HG02571 (cell line): ENCODE results near the gene TXNRD2.
"Not testable (repeated sequence)": the region's sequence is repeated elsewhere in the genome, so short reads cannot be mapped to it uniquely, and the experiment has no call there.

ENCODE experiments used
- ATAC-seq: cut with Tn5 transposase; IDR thresholded peaks from one replicate; pipeline ENCODE4 v1.9.1; 2021; ENCODE audit warnings: mild to moderate bottlenecking, moderate library complexity; ENCODE audit not compliant: unreplicated experiment

Gene TXNRD2

DNA sequence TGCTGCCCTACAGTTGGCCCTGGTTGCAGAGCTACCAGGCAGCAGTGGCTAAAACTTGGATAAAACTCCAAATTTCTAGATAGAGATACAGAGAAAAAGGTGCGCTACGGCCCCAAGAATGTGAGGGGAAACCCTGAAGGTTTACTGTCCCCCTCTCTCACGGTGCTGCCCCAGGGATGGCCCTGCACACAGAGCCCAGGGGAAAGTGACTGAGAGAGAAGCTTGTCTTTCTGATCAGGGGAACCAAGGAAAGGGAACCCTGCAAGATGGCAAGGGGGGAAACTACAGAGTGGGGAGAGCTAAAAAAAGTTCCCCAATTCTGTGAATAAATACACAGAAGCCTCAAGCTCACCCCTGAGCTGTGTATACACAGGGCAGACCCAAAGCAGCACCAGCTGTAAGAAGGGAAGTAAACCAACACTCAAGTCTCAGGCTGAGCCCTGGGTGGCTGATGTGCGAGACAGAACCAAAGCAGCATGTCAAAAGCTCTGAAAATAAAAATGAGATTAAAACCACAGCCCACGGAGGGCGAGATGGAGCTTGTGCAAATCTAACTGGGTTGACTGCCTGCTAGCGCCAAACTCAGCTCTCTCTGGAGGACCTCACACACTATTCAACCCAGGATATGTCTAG is 109.0 kb downstream of the TXNRD2 start:
- no peak for ATAC-seq

DNA sequence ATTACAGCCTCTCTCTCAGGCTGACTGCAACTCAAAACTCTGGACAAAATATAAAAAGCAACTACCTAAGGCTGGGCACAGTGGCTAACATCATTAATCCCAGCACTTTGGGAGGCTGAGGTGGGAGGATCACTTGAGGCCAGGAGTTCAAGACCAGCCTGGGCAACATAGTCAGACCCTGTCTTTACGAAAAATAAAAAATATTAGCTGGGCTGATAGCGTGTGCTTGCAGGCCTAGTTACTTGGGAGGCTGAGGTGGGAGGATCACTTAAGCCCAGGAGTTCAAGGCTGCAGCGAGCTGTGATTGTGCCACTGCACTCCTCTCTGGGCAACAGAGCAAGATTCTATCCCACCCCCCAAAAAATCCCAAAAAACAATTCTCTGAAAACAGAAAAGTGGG is 109.6 kb downstream of the TXNRD2 start:
- ATAC-seq, result not testable (repeated sequence)

DNA sequence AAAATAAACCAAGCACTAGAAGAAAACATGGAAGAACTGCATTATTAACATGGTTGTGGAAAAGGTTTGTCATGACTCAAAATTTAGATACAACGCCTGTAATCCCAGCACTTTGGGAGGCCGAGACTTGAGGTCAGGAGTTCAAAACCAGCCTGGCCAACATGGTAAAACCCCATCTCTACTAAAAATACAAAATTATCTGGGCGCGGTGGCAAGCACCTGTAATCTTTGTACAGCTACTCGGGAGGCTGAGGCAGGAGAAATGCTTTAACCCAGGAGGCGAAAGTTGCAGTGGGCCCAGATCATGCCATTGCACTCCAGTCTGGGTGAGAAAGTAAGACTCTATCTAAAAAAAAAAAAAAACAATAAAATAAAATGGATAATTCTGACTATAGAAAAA is 110.6 kb downstream of the TXNRD2 start:
- no peak for ATAC-seq

DNA sequence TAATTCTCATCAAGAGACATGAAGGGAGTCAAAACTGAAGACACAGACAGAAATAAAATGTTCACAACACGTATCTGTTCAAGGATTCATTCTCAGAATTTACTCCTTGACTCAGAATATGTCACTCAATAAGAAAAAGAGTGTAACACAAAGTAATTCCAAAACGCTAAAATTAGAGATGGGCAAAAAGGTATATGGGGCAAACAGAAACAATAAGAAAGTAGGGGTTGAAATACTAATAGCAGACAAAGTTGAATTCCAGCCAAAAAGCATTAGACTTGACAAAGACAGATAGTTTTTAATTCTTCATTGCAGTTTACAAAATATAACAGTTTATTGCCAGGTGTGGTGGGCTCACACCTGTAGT is 113.6 kb downstream of the TXNRD2 start:
- no peak for ATAC-seq

DNA sequence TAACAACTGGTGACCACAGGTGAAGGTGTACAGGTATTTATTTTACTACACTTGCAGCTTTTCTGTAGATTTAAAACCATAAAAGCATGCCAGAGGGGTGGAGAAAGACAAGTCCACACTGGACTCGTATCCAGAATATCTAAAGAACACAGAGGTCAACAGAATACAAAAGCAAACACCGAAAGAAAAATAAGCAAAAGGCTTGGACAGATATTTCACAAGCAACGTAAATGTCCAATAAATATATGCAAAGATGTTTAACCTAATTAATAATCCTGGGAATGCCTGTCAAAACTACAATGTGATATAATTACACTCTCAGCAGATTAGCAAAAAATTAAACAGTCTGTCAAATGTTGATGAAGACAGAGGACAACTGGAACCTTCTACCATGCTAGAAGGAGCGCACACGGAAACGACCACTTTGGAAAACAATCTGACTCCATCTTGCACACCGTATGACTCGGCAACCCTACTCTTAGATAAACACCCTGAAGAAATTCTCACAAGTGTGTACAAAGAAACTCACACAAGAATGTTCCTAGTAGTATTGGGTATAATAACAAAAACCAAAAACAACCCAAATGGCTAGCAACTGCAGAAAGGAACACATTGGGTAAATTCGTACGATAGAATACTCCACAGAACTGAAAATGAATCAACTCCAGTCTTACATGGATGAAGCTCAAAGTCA is 114.1 kb downstream of the TXNRD2 start:
- no peak for ATAC-seq

DNA sequence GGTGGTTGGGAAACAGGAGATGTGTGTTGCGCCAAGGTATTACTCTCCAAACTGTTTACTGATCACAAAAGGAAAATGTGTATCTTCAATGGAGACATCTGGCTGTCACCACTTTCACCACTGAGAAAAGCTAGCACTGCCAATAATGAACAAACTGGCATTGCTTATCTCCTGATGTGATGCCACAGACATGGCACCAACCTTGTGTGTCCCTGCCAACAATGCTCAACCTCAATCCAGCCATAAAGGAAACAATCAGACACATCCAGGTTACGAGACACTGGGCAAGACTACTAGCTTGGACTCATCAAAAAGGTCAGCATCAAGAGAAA is 115.0 kb downstream of the TXNRD2 start:
- no peak for ATAC-seq

DNA sequence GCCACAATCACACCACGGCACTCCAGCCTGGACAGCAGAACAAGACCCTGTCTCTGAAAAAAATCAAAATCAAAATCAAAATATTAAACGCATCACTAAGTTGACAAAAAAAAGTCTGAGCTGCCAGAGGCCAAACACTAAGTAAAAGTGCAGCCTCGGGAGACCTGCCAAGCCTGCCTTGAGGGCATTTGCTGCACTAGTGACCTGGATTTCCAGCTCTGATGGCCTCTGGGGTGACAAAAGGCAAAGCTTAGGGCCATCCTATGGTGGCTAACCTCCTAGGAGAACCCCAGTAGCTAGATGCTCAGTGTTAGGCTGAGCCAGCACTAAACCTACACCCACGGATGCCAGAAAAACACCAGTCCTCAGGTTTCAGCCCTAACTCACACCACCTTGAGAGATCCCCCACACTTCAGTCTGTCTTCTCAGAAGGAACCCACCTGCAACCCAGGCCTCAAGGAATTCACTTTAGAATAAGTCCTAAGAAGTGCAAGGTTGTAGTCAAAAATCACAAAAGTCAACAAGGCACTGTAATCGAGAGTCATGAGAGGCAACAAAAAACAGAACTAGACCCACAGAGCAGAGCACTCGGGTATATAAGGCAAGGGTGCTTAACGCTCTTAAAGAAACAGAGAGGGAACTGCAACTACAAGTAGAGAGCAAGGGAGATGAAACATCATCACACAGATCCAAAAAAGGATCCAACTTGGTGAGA is 115.6 kb downstream of the TXNRD2 start:
- no peak for ATAC-seq
